Ishikawa (cell line): ENCODE results near the gene DCC.

Experiments
- CEBPB ChIP-seq: IDR thresholded peaks from 2 replicates; pipeline ENCODE4 v1.6.1; 2012
- EP300 ChIP-seq: IDR thresholded peaks from 2 replicates; pipeline ENCODE4 v1.6.1; 2012; ENCODE audit warnings: borderline replicate concordance
- MAX ChIP-seq: IDR thresholded peaks from 2 replicates; pipeline ENCODE4 v1.6.1; 2012

- TF ChIP-seq MAX: no peak
- TF ChIP-seq CEBPB: no peak
- TF ChIP-seq EP300: no peak
These were observed 284.7 kb downstream of the DCC start for GRCh38 chr18:52624702-52625101.
